Stimulated activated CD8-positive, alpha-beta memory T cell treated with anti-CD3 and anti-CD28 coated beads, Interleukin-15, amount 100 ng/mL, for 24 hours (primary cell): ENCODE measurements around the gene SNX30.

ENCODE experiments used
- DNase-seq: peaks from one replicate; pipeline ENCODE4 v3.0.0-alpha.2; 2020; ENCODE audit warnings: low read depth

Gene SNX30

DNA sequence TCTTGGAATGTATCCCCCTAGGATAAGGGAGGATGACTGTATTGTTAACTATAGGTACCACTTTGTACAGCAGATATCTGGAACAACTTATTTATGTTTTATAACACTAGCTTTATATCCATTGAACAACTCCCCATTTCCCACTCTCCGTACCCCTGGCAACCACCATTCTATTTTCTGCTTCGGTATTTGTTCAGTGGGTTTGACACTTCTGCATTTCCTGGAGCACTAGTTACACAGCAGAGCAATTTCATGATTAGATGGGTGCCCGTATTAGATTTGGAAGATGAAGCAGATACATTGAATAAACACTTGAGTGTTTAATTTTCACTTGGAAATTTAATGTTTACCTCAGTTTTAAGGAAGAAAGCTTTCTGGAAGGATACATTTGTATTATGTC, 72.7 kb downstream of the SNX30 start:
- DNase-seq, result no peak

DNA sequence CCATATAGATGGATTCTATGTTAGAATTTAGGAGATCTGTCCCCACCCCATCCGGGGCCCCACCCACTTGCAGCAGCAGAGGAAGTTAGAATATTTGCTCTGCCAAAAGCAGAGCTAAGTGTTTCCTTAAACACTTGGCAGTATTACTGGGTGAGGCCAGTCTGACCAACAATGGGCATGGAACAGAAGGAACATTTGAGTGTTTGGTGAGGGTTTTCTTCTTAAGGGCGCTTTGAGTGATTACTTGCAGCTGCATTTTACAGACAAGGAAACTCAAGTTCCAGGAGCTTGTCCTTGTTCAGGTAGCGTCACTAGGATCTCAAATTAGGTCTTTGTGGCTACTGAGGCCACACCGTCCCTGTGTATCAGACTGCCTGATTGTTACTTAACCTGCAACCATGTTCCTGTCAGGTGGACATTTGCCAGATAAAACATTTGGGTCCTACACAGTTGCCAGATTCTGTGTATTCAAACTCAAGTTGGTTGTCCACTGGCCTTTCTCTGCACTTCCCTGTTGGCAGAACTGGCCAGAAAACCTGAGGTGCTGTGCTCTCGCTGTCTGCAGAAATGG, 80.8 kb downstream of the SNX30 start:
- no peak for DNase-seq

DNA sequence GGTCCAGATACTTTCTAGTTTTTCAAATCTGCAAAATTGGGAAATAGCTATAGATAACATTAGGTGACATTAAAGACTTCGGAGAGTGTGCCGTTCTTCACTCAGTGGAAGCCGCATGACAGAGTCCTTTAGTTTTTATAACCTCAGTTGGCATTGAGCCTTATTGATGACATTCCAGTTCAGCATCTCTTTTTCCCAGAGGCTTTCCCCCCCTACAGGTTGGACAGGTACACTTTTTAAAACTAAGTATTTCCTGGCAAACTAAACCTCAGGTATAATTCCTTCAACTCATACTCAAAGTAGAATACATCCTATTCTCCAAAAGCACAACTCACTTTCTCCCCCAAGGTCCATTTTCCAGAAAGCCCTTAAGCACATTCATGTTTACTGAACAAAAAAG, 81.4 kb downstream of the SNX30 start:
- DNase-seq, result no peak

DNA sequence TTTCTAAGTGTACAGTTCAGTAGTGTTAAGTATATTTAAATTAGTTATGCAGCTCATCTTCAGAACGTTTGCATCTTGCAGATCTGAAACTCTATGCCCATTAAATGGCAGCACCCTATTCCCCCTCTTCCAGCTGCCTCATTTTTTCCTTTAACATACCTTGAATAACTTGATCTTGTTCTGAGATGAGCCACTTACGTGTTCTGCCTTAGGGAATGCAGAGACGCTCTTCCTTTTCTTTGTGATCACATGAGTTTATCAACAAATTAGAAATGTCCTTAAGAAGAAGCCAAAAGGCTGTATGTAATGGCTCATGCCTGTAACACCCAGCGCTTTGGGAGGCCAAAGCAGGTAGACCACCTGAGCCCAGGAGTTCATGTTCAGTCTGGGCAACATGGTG, 82.5 kb downstream of the SNX30 start:
- DNase-seq, result no peak

DNA sequence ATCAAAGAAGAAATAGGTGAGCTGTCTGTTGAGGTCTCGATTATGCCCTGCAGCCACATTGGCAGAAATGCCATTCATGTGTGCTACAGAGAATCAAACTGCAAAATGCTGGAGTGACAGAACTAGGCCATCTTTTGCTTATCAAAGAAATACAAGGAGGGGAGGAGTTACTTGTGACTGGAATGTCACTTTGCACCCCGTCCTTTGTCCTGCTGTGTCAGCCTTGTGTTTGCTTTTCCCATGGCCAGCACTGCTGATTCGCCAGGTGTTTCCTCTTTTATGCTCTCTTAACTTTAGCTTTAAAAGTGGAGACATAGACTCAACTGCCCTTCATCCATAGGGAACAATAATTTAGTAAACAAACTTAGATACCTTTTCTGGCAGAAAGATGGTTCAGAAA, 85.8 kb downstream of the SNX30 start:
- no peak for DNase-seq

DNA sequence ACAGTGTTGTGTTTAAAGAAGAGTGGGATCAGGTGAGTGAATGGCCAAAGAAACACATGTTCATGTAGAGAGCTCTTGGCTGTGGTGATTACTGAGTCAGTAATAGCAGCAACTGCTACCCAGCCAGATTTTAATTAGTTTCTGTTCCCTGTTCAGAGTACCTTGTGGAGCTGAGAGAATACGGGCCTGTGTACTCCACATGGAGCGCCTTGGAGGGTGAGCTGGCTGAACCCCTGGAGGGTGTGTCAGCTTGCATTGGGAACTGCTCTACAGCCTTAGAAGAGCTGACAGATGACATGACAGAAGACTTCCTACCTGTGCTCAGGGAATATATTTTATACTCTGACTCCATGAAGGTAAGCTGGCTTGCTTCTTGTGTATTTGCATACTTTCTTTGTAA, 87.8 kb downstream of the SNX30 start:
- DNase-seq, result no peak

DNA sequence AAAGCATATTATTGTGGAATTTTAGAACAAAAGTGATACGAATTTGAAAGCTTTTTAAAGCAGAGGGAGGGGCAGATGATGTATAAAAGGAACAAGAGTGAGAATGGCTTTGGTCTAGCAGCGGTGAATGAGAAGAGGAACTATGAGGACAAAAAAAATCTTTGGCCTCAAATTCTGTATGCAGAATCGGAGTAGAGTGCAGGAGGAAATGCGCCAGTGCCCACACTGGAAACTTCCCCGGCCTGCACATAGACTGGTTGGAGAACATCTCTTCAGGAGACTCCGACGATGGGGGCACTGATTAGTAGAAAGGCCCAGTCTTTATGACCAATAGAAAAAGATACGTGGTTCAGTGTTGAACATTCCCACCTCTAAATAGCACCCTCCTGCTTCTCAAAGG, 88.8 kb downstream of the SNX30 start:
- no peak for DNase-seq

DNA sequence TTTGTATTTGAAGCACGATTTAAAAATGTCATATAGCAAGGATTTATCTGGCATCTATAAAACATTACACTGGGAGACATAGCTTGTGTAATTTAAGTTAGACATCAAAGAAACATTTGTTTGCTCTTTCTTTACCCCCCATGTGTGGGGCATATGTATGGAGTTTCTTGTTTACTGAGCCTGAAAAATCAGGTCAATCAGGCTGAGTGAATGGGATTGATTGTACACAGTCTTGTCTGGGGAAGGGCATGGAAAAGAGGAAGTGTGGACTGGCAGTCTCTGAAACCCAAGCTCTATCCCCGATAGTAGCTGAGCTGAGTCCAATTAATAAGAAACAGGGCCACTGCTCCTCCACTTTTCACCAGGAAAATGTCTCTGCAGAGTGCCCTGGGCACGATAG, 90.7 kb downstream of the SNX30 start:
- DNase-seq, result no peak

DNA sequence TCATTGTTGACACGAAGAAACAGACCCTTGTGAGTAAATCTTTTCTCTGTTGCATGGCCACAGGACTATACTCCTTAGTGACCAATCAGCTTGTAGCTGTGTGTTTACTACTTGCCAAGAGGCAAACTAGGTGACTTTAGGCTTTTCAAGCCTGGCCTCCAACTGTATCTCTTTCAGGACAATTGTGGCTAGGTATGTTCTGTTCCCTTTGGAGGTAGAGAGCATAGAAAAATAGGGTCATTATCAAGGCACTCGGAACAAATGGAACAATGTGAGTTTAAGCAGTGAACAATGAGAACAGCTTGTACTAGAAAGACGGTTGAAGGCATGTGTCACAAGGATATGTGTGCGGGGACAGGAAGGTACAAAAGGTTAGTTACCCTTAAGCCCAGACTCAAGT, 92.0 kb downstream of the SNX30 start:
- DNase-seq, result no peak

DNA sequence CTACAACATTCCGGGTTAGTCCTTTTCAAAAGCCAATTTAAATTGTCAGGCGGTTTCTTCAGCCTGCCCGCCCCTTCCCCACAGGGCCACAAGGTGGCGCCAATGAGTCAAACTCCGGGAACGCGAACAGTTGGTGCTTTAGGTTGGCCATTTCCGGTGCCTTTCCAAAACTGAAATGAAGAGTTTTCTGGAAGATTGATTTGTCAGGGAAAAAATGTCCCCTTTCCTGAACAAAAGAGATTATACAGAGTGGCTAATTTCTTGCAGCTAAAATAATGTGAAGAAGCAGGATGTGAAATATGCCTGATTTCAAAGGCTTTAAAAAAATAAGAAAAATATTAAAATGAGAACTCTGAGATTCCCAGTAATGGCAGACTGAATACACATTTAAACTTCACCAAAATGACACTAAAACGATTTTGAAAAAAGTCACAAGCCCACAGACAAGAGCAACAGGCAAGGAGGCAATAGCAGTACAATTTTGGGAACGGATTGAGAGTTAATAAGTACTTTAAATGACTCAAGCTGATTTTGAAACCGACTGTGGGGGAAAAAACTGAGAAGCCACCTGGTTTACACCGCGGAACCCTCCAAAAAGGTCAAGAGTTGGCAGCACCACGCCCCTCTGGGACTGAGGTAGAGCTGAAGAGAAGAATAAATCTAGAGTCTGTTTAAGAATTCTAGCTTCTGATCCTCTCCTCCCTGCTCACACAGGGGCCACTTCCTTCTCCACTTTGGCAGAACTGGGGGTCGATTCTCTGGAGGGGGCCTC, 94.4 kb downstream of the SNX30 start:
- DNase-seq, result peak; percentile 65

DNA sequence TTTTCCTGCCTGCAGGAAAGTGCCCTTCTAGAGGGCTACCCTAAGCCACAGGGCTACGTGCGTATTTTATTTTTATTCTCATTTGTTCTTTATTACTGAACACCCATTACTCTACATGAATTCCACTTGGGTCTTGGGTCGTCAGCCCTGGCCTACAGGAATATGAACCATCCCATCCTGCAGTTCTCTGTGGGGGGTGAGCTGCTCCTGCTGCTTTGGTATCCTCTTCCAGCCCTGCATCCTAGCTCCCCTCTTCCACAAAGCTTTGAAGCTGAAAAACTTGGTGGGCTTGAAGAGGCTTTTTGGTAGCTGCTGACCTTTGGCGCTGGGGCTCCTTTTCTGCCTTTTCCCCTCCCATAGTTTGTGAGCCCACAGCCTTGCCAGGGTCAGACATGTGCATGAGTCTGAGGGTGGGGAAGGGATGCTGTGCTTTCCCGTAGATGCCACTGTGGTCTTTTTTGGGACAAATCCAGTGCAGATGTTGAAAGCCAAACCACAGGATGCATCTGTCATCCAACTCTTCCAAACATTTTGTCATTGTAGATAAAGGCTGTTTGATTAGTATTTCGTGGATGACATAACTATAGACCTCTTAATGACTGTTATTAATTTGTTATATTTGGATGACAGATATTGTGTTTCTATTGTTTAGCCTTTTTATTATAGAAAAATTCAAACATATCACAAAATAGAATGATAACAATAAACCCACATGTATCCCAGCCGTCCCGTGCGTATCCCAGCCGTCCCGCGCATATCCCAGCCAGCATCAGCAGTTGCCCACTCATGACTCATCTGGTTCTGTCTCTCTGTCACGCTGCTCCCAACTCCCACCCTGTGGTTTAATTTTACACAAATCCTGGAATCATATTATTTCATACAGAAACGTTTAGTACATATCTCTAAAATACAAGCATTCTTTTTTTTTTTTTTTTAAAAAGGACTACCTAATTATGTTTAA, 96.2 kb downstream of the SNX30 start:
- DNase-seq, result no peak

DNA sequence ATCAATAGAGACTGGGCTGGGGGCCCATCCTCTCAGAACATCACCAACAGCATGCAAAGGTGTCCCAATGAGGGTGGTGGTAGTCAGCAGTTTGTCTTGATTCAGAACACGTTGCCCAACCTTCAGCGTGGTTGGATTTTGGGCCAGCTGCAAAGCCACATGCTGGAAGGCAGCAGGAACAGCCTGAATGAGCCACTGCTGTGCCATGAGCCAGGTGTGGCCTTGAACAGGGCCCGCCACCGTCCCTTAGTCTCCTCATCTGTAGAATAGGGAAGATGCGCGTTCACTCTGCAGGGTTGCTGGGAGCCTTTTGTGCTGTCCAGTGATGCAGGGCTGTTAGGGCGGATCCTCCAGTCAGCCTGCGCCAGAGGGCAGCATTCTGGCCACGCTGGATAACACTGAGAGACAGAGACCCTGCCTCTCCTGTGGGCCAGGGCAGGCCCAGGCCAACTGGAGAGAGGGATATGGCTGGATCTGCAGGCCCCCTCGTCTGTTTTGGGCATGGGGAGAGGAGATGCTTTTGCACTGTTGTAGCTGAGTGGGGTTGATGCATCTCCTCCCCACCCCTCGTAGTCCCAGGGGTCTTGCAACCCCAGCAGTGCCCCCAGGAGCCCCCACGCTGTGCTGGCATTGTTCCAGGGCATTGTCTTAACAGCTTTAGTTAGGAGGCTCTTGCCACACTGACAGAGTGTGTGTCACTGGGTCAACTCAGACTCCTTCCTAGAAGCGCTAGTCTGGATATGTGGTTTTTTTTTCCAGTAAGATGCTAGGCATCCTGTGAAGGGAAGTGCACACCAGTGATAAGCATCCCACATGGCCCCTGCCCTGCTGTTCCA, 98.0 kb downstream of the SNX30 start:
- DNase-seq, result no peak

DNA sequence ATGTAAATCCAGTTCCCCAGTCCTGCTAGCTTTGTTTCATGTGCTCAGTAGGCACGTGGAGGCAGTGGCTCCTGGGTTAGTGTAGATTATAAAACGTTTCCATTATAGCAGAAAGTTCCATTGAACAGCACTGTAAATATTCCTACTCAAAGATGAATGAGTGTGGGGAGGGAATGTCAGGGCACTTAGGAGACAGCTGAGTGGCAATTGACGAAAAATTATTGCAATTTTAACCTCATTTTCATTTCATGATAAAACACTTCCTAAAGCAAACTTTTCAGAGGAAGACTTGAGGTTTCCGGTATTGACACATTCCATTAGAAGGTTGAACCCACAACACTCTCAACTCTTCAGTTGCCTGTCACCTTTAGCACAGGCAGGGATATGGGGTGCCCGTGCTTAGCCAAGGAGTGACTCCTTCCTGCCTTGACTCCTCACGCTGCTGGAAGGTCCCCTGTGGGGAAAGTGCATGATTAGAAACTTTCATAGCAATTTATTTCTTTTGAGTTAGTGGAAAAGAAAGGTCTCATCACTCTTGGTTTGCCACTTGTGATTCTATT, 98.9 kb downstream of the SNX30 start:
- DNase-seq, result no peak

DNA sequence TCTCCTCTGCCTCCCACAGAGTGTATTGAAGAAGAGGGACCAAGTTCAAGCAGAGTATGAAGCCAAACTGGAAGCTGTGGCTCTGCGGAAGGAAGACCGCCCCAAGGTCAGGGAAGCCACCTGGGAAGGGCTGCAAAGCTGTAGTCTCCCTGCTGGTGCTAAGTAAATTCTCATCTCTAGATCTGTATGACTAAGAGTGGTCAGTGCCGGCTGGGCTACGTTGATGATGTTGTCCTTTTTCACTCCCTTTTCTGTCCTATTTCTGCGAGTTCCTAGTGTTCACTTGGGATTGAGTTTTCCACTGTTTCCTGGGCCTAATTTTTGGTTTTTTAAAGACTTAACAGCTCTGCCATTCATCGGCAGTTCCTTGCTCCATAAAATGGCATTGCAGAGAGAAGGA, 100.3 kb downstream of the SNX30 start:
- DNase-seq, result no peak

DNA sequence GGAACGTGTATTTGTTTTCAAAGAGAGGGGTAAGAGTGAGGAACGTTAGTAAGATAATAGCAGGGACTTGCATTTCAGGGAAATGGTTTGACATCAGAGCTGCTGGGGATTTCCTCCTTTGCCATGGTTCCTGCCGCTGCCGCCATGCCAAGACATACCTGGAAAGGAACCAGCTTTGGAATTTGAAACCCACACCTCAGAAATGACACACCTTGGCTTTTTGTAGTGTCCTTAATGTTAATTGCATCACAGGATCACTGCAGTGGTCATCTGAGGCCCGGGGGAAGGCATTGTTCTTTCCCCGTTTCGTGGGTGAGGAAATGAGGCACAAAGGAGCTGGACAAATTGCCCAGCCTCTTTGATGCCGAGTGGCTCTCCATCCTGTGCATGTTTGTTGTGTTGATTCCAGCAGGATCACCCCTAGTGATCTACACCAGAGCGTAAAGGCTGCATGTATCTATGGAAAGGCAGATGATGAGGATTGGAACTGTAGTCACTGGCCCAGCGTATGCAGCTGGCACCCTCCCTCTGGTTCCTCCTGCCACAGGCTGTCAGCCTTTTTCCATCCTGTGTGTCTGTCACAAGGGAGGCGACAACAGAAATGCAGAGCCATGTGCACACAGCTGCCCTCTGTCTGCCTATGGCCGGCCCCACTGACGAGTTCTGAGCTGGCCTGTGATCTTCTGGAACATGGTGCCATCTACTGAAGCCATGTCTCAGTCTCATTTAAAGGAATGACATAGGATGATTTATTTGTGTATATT, 102.4 kb downstream of the SNX30 start:
- DNase-seq, result no peak

DNA sequence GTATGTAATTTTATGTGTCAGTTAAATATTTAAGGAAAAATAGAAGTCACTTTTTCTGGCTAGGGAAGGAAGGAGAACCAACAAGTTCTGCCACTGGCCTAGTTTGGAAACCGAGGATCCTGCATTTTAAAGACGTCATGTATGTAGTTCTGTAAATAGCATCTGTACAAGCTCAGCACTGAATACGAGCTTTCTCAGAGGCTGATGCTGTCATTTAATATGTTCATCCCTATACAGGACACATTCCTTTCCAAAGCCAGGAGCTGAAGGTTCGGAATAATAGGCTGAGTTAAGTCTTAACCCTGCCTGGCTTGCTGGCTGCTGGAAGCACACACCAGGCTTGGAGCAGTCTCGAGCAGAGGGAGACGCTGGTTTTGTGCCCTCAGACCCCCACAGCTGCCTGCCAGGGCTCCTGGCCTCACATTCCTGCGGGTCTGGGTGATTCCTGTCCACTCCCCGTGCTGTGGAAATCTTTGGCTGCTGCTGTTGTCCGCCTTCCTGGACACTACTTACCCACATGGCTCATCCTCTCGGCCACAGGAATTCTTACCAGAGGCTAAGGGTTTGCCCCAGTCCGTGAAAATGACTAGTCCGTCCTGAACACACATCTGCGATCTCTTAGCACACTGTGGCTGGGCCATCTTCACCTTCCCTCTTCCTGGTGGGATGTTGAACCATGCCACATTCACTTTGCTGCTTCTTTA, 103.5 kb downstream of the SNX30 start:
- no peak for DNase-seq

DNA sequence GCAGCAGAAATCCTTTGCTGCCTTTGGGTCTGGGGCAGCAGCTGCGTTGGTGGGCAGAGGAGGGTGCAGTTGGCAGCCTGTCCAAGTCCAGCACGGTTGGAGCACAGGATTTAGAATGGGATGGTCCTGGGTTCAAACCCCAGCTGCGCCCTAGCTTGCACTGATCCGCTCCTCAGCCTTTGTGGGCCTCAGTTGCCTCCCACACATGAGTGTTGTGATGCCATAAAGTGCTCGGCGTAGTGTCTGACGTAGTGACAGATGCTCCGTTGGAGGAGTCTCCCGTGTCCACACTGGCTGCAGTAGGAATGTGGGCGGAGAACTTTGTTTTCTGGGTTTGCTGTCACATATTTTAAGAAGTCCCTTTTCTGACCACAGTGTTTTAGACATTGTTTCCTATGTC, 104.1 kb downstream of the SNX30 start:
- no peak for DNase-seq

DNA sequence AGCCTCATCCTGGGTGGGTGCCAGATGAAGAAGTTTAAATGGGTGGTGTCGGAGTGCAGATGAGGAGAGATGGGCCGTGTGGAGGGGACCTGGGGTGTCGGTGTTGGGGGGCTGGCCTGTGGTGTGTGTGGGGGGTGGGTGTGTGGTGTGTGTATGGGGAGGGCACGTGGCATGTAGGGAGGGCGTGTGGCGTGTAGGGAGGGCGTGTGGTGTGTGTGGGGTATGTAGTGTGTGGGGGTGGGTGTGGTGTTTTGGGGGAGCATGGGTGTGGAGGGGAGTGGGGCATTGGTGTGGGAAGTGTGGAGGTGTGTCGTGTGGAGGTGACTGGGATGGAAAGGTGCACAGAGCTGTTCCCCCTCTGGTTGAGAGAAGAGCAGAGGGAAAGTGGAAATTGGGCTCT, 105.6 kb downstream of the SNX30 start:
- no peak for DNase-seq

DNA sequence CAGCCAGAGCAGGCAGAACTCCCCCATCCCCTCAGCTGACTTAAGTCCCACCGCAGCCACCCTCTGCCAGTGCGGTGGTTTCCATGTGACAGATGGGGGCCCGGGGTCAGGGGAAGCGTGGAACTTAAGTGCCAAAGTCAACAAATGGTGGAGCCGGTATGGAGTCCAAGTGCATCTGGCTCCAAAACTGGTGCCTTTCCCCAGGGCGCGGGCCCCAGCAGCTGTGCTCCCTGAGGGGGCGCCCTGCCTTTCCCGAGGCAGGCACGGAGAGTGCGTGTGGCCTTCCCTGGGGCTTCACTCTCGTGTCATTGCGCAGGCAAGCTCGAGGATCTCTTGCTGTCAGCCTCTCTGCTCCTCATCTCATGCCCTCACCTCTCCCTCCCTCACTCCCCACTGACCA, 106.3 kb downstream of the SNX30 start:
- DNase-seq, result no peak

DNA sequence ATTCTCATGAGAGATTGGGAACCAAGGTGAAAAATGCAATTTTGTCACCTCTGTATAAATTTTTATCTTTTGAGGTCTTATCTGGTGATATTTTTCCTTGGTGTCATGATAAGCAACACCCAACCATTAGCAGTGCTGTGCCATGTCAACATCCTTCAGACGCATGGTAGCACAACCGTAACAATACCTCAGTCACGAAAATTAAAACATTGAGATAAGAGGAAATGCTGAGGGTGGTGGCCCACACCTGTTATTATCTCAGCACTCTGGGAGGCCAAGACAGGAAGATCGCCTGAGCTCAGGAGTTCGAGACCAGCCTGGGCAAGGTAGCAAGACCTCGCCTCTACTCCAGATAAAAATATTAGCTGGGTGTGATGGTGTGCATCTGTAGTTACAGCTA, 107.4 kb downstream of the SNX30 start:
- no peak for DNase-seq
